ENCODE measurements around the gene INSM1.

Gene INSM1

GRCh38 chr20:20405623-20406022 is 37.7 kb downstream of the INSM1 start:
- TF ChIP-seq CTCF (IDR thresholded peaks at IDR 0.05; ENCODE audit: low read depth, low read length) = no peak
- H3K4me3 ChIP-seq (ENCODE audit: low read depth, low read length) = no peak overlapping the region
- no peak for DNase-seq (ENCODE audit: low read depth, low spot score)
- in situ Hi-C loops (cut with HindIII; ENCODE audit: low sequenced_read_pairs) = no loop called here

GRCh38 chr20:20406306-20406705 is 38.4 kb downstream of the INSM1 start:
- no peak for TF ChIP-seq CTCF (IDR thresholded peaks at IDR 0.05; ENCODE audit: low read depth, low read length)
- DNase-seq (ENCODE audit: low read depth, low spot score) = no peak
- in situ Hi-C loops (cut with HindIII; ENCODE audit: low sequenced_read_pairs) = no loop called here
- H3K4me3 ChIP-seq (ENCODE audit: low read depth, low read length) = no peak overlapping the region

- in situ Hi-C loops (cut with HindIII; ENCODE audit: low sequenced_read_pairs) = no loop called here
- DNase-seq (ENCODE audit: low read depth, low spot score) = no peak
- H3K4me3 ChIP-seq (ENCODE audit: low read depth, low read length) = no peak overlapping the region
- peak; percentile 29 for TF ChIP-seq CTCF (IDR thresholded peaks at IDR 0.05; ENCODE audit: low read depth, low read length)
Observed at GRCh38 chr20:20407891-20408805, 40.2 kb downstream of the INSM1 start.

GRCh38 chr20:20409331-20409730 is 41.4 kb downstream of the INSM1 start:
- DNase-seq (ENCODE audit: low read depth, low spot score) = no peak
- in situ Hi-C loops (cut with HindIII; ENCODE audit: low sequenced_read_pairs) = no loop called here
- no peak for TF ChIP-seq CTCF (IDR thresholded peaks at IDR 0.05; ENCODE audit: low read depth, low read length)
- no peak overlapping the region for H3K4me3 ChIP-seq (ENCODE audit: low read depth, low read length)

- in situ Hi-C loops (cut with HindIII; ENCODE audit: low sequenced_read_pairs) = no loop called here
- DNase-seq (ENCODE audit: low read depth, low spot score) = no peak
- no peak for TF ChIP-seq CTCF (IDR thresholded peaks at IDR 0.05; ENCODE audit: low read depth, low read length)
Observed at GRCh38 chr20:20410678-20411077, 42.8 kb downstream of the INSM1 start.

GRCh38 chr20:20411402-20411801 is 43.5 kb downstream of the INSM1 start:
- H3K4me3 ChIP-seq (ENCODE audit: low read depth, low read length) = no peak overlapping the region
- in situ Hi-C loops (cut with HindIII; ENCODE audit: low sequenced_read_pairs) = no loop called here
- DNase-seq (ENCODE audit: low read depth, low spot score) = no peak
- no peak for TF ChIP-seq CTCF (IDR thresholded peaks at IDR 0.05; ENCODE audit: low read depth, low read length)

More at GRCh38 chr20:20410678-20411077, 42.8 kb downstream of the INSM1 start:
- no peak overlapping the region for H3K4me3 ChIP-seq (ENCODE audit: low read depth, low read length)

Data from astrocyte of the spinal cord (primary cell).